K562 (cell line): ENCODE results near the gene CBLC.

Experiments
- DPF2 ChIP-seq: fragments of 450-650 bp; IDR thresholded peaks from 2 replicates; pipeline ENCODE4 v1.6.1; 2016
- EGR1 ChIP-seq: fragments of 450-650 bp; conservative IDR thresholded peaks from 2 replicates; pipeline ENCODE4 v1.6.1; 2017; ENCODE audit warnings: mild to moderate bottlenecking
- FOXA3 ChIP-seq, 2 experiments: fragments of 450-650 bp in 1 of 2; sonication (generic) in 1 of 2; formaldehyde crosslinking; IDR thresholded peaks in 1 of 2; conservative IDR thresholded peaks in 1 of 2; 2 replicates each; pipeline versions ENCODE4 v1.4.0 to v1.8.0; 2020 to 2022; ENCODE audit warnings: mild to moderate bottlenecking in 2 of 2, missing genetic modification reagents in 1 of 2
- FOXM1 ChIP-seq, 2 experiments: fragments of 450-650 bp in 1 of 2; sonication (generic) in 1 of 2; formaldehyde crosslinking in 1 of 2; IDR thresholded peaks; 2 replicates each; pipeline versions ENCODE4 v1.6.1 to v1.9.0; 2017 to 2022; ENCODE audit warnings: low read depth in 2 of 2, mild to moderate bottlenecking in 2 of 2, missing genetic modification reagents in 1 of 2, moderate library complexity in 1 of 2
- KHSRP ChIP-seq: fragments of 450-650 bp; IDR thresholded peaks from 2 replicates; pipeline ENCODE4 v1.6.1; 2017
- MCM3 ChIP-seq: fragments of 450-650 bp; IDR thresholded peaks from 2 replicates; pipeline ENCODE4 v1.6.1; 2016
- MTA2 ChIP-seq: fragments of 450-650 bp; IDR thresholded peaks from 2 replicates; pipeline ENCODE4 v1.6.1; 2016; ENCODE audit warnings: low read depth
- PBX2 ChIP-seq, 2 experiments: IDR thresholded peaks in 1 of 2; conservative IDR thresholded peaks in 1 of 2; 2 replicates each; pipeline ENCODE4 v1.6.1; 2016; ENCODE audit warnings: low read depth in 2 of 2, mild to moderate bottlenecking in 1 of 2, missing compliant biosample characterization in 1 of 2, missing genetic modification characterization in 1 of 2, moderate library complexity in 1 of 2
- TF ChIP-seq, protein P1 (sequence below), 2 experiments: fragments of 450-650 bp in 1 of 2; sonication (generic) in 1 of 2; formaldehyde crosslinking; conservative IDR thresholded peaks; 2 replicates each; pipeline versions ENCODE4 v1.4.0 to v1.8.1; 2020 to 2022; ENCODE audit warnings: mild to moderate bottlenecking in 1 of 2, missing genetic modification reagents in 1 of 2
- TF ChIP-seq, protein P2 (sequence below): sonication (generic); formaldehyde crosslinking; IDR thresholded peaks from 2 replicates; pipeline ENCODE4 v1.8.0; 2022; ENCODE audit warnings: mild to moderate bottlenecking, missing genetic modification reagents
- TF ChIP-seq, protein P3 (sequence below): sonication (generic); formaldehyde crosslinking; IDR thresholded peaks from 2 replicates; pipeline ENCODE4 v1.8.1; 2023; ENCODE audit warnings: mild to moderate bottlenecking, missing genetic modification reagents

DNA sequence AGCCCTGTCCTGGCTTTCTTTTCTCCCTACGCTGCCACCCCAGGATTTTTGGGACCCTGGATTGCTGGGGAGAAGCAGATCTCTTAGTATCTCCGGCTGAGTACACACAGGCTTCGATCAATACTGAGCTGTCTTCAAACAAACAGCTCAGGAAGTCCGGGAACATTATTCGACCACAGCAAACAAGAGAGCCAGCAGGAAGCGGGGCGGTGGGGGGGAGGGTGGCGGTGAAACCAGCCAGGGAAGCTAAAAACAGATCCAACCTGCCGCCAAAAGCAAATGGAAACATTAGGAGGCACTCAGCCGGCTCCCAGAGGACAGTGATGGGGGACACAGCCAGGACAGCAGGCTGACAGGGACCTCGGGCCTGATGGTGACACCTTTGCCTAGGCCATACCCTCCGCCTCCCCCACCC lies 19.0 kb downstream of the CBLC start:
- TF ChIP-seq, protein P1, sequence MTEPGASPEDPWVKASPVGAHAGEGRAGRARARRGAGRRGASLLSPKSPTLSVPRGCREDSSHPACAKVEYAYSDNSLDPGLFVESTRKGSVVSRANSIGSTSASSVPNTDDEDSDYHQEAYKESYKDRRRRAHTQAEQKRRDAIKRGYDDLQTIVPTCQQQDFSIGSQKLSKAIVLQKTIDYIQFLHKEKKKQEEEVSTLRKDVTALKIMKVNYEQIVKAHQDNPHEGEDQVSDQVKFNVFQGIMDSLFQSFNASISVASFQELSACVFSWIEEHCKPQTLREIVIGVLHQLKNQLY (CRISPR knock-in tag; conservative IDR thresholded peaks at IDR 0.05) = no peak
- TF ChIP-seq, protein P2, sequence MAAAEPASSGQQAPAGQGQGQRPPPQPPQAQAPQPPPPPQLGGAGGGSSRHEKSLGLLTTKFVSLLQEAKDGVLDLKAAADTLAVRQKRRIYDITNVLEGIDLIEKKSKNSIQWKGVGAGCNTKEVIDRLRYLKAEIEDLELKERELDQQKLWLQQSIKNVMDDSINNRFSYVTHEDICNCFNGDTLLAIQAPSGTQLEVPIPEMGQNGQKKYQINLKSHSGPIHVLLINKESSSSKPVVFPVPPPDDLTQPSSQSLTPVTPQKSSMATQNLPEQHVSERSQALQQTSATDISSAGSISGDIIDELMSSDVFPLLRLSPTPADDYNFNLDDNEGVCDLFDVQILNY = no peak
- TF ChIP-seq EGR1 (no peak), PBX2 (CRISPR knock-in tag; IDR thresholded peaks at IDR 0.05; ENCODE audit: low read depth) (no peak), PBX2 (tag; conservative IDR thresholded peaks at IDR 0.05; ENCODE audit: low read depth) (no peak), MTA2 (no peak), KHSRP (no peak), MCM3 (no peak), FOXM1 (IDR thresholded peaks at IDR 0.05; ENCODE audit: low read depth) (no peak), FOXM1 (CRISPR knock-in tag; IDR thresholded peaks at IDR 0.05; ENCODE audit: low read depth) (no peak), FOXA3 (CRISPR knock-in tag; conservative IDR thresholded peaks at IDR 0.05 in 1 of 2, IDR thresholded peaks at IDR 0.05 in 1 of 2) (no peak), DPF2 (no peak)
- TF ChIP-seq, protein P3, sequence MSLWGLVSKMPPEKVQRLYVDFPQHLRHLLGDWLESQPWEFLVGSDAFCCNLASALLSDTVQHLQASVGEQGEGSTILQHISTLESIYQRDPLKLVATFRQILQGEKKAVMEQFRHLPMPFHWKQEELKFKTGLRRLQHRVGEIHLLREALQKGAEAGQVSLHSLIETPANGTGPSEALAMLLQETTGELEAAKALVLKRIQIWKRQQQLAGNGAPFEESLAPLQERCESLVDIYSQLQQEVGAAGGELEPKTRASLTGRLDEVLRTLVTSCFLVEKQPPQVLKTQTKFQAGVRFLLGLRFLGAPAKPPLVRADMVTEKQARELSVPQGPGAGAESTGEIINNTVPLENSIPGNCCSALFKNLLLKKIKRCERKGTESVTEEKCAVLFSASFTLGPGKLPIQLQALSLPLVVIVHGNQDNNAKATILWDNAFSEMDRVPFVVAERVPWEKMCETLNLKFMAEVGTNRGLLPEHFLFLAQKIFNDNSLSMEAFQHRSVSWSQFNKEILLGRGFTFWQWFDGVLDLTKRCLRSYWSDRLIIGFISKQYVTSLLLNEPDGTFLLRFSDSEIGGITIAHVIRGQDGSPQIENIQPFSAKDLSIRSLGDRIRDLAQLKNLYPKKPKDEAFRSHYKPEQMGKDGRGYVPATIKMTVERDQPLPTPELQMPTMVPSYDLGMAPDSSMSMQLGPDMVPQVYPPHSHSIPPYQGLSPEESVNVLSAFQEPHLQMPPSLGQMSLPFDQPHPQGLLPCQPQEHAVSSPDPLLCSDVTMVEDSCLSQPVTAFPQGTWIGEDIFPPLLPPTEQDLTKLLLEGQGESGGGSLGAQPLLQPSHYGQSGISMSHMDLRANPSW (CRISPR knock-in tag) = no peak
